Measurements from ENCODE around the gene TCF4.

The TCF4 gene

GRCh38 chr18:55575066-55575465 is 12.9 kb downstream of the TCF4 start:
- no peaks in the 10 kb centered on the region for H3K9me2 ChIP-seq (replicated peaks; ENCODE audit: low read depth, low read length)
- peaks cover 7% of the 10 kb centered on the region for H4K20me1 ChIP-seq (ENCODE audit: insufficient read depth, low read length, poor library complexity, severe bottlenecking)
- H3K4me2 ChIP-seq (ENCODE audit: low read depth, low read length, poor library complexity, severe bottlenecking): no peak overlapping the region
- no peaks in the 10 kb centered on the region for H3F3A ChIP-seq (ENCODE audit: low read depth)
- H3K27me3 ChIP-seq (ENCODE audit: insufficient read depth, low read length, poor library complexity, severe bottlenecking): no peaks in the 10 kb centered on the region
- H3K9ac ChIP-seq (ENCODE audit: low read depth, low read length, poor library complexity, severe bottlenecking): no peak overlapping the region
- H3K4me1 ChIP-seq (ENCODE audit: insufficient read depth, low read length, poor library complexity, severe bottlenecking): peaks cover 9% of the 10 kb centered on the region
- H3K9me3 ChIP-seq (ENCODE audit: insufficient read depth, low read depth, low read length): no peaks in the 10 kb centered on the region
- no peak overlapping the region for H2AFZ ChIP-seq (ENCODE audit: low read length)
- peaks cover 38% of the 10 kb centered on the region; the same call in 1 of the 2 replicates for H3K79me2 ChIP-seq (ENCODE audit: insufficient read depth, low read length)
- no peaks in the 10 kb centered on the region for H3K36me3 ChIP-seq (ENCODE audit: insufficient read depth, low read length)
- TF ChIP-seq EZH2phosphoT487 (IDR thresholded peaks at IDR 0.05; ENCODE audit: borderline replicate concordance) (no peak), CTCF (conservative IDR thresholded peaks at IDR 0.05; ENCODE audit: low read length) (no peak)
- no peak overlapping the region for H3K4me3 ChIP-seq (ENCODE audit: low read length, poor library complexity, severe bottlenecking)

GRCh38 chr18:55573386-55573785 is 14.6 kb downstream of the TCF4 start:
- H3F3A ChIP-seq (ENCODE audit: low read depth): no peaks in the 10 kb centered on the region
- H2AFZ ChIP-seq (ENCODE audit: low read length): no peak overlapping the region
- H3K4me1 ChIP-seq (ENCODE audit: insufficient read depth, low read length, poor library complexity, severe bottlenecking): no peaks in the 10 kb centered on the region
- TF ChIP-seq CTCF (conservative IDR thresholded peaks at IDR 0.05; ENCODE audit: low read length) (no peak), EZH2phosphoT487 (IDR thresholded peaks at IDR 0.05; ENCODE audit: borderline replicate concordance) (no peak)
- H3K9me2 ChIP-seq (replicated peaks; ENCODE audit: low read depth, low read length): no peaks in the 10 kb centered on the region
- H3K9ac ChIP-seq (ENCODE audit: low read depth, low read length, poor library complexity, severe bottlenecking): no peak overlapping the region
- no peak overlapping the region for H3K4me3 ChIP-seq (ENCODE audit: low read length, poor library complexity, severe bottlenecking)
- no peaks in the 10 kb centered on the region for H3K27me3 ChIP-seq (ENCODE audit: insufficient read depth, low read length, poor library complexity, severe bottlenecking)
- no peaks in the 10 kb centered on the region for H4K20me1 ChIP-seq (ENCODE audit: insufficient read depth, low read length, poor library complexity, severe bottlenecking)
- no peaks in the 10 kb centered on the region for H3K36me3 ChIP-seq (ENCODE audit: insufficient read depth, low read length)
- H3K9me3 ChIP-seq (ENCODE audit: insufficient read depth, low read depth, low read length): no peaks in the 10 kb centered on the region
- peaks cover 32% of the 10 kb centered on the region; the same call in 1 of the 2 replicates for H3K79me2 ChIP-seq (ENCODE audit: insufficient read depth, low read length)
- H3K4me2 ChIP-seq (ENCODE audit: low read depth, low read length, poor library complexity, severe bottlenecking): no peak overlapping the region

- Histone ChIP-seq H3K4me3 (ENCODE audit: low read length, poor library complexity, severe bottlenecking) (no peak overlapping the region), H3K9ac (ENCODE audit: low read depth, low read length, poor library complexity, severe bottlenecking) (no peak overlapping the region), H3K36me3 (ENCODE audit: insufficient read depth, low read length) (no peaks in the 10 kb centered on the region), H3K4me2 (ENCODE audit: low read depth, low read length, poor library complexity, severe bottlenecking) (no peak overlapping the region), H3K9me3 (ENCODE audit: insufficient read depth, low read depth, low read length) (no peaks in the 10 kb centered on the region), H2AFZ (ENCODE audit: low read length) (no peak overlapping the region), H3K27me3 (ENCODE audit: insufficient read depth, low read length, poor library complexity, severe bottlenecking) (no peaks in the 10 kb centered on the region), H3K9me2 (replicated peaks; ENCODE audit: low read depth, low read length) (no peaks in the 10 kb centered on the region), H3F3A (ENCODE audit: low read depth) (no peaks in the 10 kb centered on the region), H3K4me1 (ENCODE audit: insufficient read depth, low read length, poor library complexity, severe bottlenecking) (no peaks in the 10 kb centered on the region), H4K20me1 (ENCODE audit: insufficient read depth, low read length, poor library complexity, severe bottlenecking) (no peaks in the 10 kb centered on the region), H3K79me2 (ENCODE audit: insufficient read depth, low read length) (peaks cover 24% of the 10 kb centered on the region; the same call in 1 of the 2 replicates)
- no peak for TF ChIP-seq EZH2phosphoT487 (IDR thresholded peaks at IDR 0.05; ENCODE audit: borderline replicate concordance)
- no peak for TF ChIP-seq CTCF (conservative IDR thresholded peaks at IDR 0.05; ENCODE audit: low read length)
These were observed 17.0 kb downstream of the TCF4 start for GRCh38 chr18:55570966-55571365.

Measured in Loucy (cell line).